VCaP (cell line): ENCODE results near the gene DTX4.
"Not testable (repeated sequence)": the region's sequence is repeated elsewhere in the genome, so short reads cannot be mapped to it uniquely, and the experiment has no call there.

Source experiments
- H3K27ac ChIP-seq: fragments of 450-650 bp; 2 replicates; pipeline ENCODE4 v1.5.1; 2017
- CTCF ChIP-seq: fragments of 450-650 bp; conservative IDR thresholded peaks from 2 replicates; pipeline ENCODE4 v1.5.1; 2017; ENCODE audit warnings: mild to moderate bottlenecking, moderate library complexity

Gene DTX4

GRCh38 chr11:59171508-59172322 lies at the start of gene DTX4:
TSS of gene DTX4 (plus strand) at chr11:59172132. CDS start at chr11:59172596, 464 bp downstream.
- H3K27ac ChIP-seq: peak within 1 kb of the TSS; percentile 65
- TF ChIP-seq CTCF: peak; percentile 95

GRCh38 chr11:59135648-59136461 lies 36.1 kb upstream of the DTX4 start:
- no peak overlapping the region for H3K27ac ChIP-seq
- TF ChIP-seq CTCF: peak; percentile 99

- not testable (repeated sequence) for H3K27ac ChIP-seq
Observed at GRCh38 chr11:59136551-59136950, 35.4 kb upstream of the DTX4 start.

GRCh38 chr11:59137190-59137589 lies 34.7 kb upstream of the DTX4 start:
- TF ChIP-seq CTCF: no peak

GRCh38 chr11:59138643-59139042 lies 33.3 kb upstream of the DTX4 start:
- no peak for TF ChIP-seq CTCF
- H3K27ac ChIP-seq: no peak overlapping the region

More at GRCh38 chr11:59137190-59137589, 34.7 kb upstream of the DTX4 start:
- H3K27ac ChIP-seq: no peak overlapping the region

- H3K27ac ChIP-seq: peak overlapping the region; percentile 89
- TF ChIP-seq CTCF: no peak
Observed at GRCh38 chr11:59141191-59141590, 30.7 kb upstream of the DTX4 start.

GRCh38 chr11:59141673-59142460 lies 30.1 kb upstream of the DTX4 start:
- no peak for TF ChIP-seq CTCF
- H3K27ac ChIP-seq: peak overlapping the region; percentile 89
